H1 (cell line): ENCODE data around the gene NEO1. TPM values are rescaled to one million over a fixed set of nuclear protein-coding genes. Genes with fewer than 3 reads are reported as not detected.

Experiments used
- CTCF ChIA-PET: fragments of 300-600 bp; sonication (Branson Sonifier 250); formaldehyde crosslinking; loops from one replicate; lab custom pipeline; 2021; ENCODE audit not compliant: partially characterized antibody; lab: Charles Lee
- POLR2A ChIA-PET: fragments of 300-600 bp; sonication (Branson Sonifier 250); formaldehyde crosslinking; loops from one replicate; lab custom pipeline; 2021; ENCODE audit warnings: inconsistent platforms; ENCODE audit not compliant: partially characterized antibody; lab: Charles Lee
- DNase-seq, 2 experiments: peaks; one replicate each; pipeline versions ENCODE4 v3.0.0 to v3.0.0-alpha.2; 2010 to 2022; ENCODE audit warnings: low spot score in 2 of 2, low read depth in 1 of 2, mixed read lengths in 1 of 2
- FAIRE-seq: peaks from 2 replicates; lab custom pipeline; 2011; peaks lifted over from hg19 to GRCh38; lab: Jason Lieb, UNC
- H2AFZ ChIP-seq: 2 replicates; pipeline ENCODE4 v1.8.1; 2012; ENCODE audit warnings: low read length, inconsistent platforms
- H2AK5ac ChIP-seq: 2 replicates; pipeline ENCODE4 v1.6.1; 2013; ENCODE audit warnings: low read depth, low read length
- H2BK120ac ChIP-seq: replicated peaks from 2 replicates; pipeline ENCODE3; 2013; ENCODE audit warnings: low read depth, low read length, inconsistent platforms
- H2BK12ac ChIP-seq: 2 replicates; pipeline ENCODE4 v1.6.1; 2013; ENCODE audit warnings: low read depth, low read length
- H2BK15ac ChIP-seq: 2 replicates; pipeline ENCODE4 v1.6.1; 2013; ENCODE audit warnings: low read length
- H2BK20ac ChIP-seq: 2 replicates; pipeline ENCODE4 v1.6.1; 2013; ENCODE audit warnings: low read length
- H2BK5ac ChIP-seq: 2 replicates; pipeline ENCODE4 v1.6.1; 2013; ENCODE audit warnings: low read depth, low read length
- H3K14ac ChIP-seq: 2 replicates; pipeline ENCODE4 v1.6.1; 2013; ENCODE audit warnings: inconsistent platforms; ENCODE audit not compliant: insufficient read length
- H3K18ac ChIP-seq: 2 replicates; pipeline ENCODE4 v1.6.1; 2013; ENCODE audit warnings: low read length; ENCODE audit errors: extremely low read depth
- H3K23ac ChIP-seq: 2 replicates; pipeline ENCODE4 v1.6.1; 2013; ENCODE audit warnings: inconsistent platforms; ENCODE audit not compliant: insufficient read length
- H3K23me2 ChIP-seq: 2 replicates; pipeline ENCODE4 v1.6.1; 2013; ENCODE audit warnings: low read depth, low read length
- H3K27ac ChIP-seq: 2 replicates; pipeline ENCODE4 v1.6.1; 2011; ENCODE audit warnings: low read depth, low read length, inconsistent platforms
- H3K27me3 ChIP-seq, 4 experiments: replicated peaks in 1 of 4; 1 replicate in 1 of 4; 2 replicates in 3 of 4; pipeline versions ENCODE4 v1.6.1 to v1.8.1; 2011 to 2013; ENCODE audit warnings: low read length in 3 of 4, mild to moderate bottlenecking in 3 of 4, inconsistent platforms in 2 of 4, mixed read lengths in 2 of 4, moderate library complexity in 1 of 4; ENCODE audit not compliant: control insufficient read depth in 3 of 4, insufficient read depth in 3 of 4; ENCODE audit errors: extremely low read depth in 1 of 4
- H3K36me3 ChIP-seq, 4 experiments: 2 replicates each; pipeline versions ENCODE4 v1.6.1 to v1.8.1; 2011 to 2013; ENCODE audit warnings: mild to moderate bottlenecking in 4 of 4, low read length in 3 of 4, moderate library complexity in 2 of 4, control low read depth in 1 of 4, inconsistent platforms in 1 of 4; ENCODE audit not compliant: insufficient read depth in 4 of 4, control insufficient read depth in 2 of 4
- H3K4ac ChIP-seq: replicated peaks from 2 replicates; pipeline ENCODE3; 2013; ENCODE audit warnings: low read length, low read depth, mixed read lengths, inconsistent platforms; ENCODE audit not compliant: insufficient read length
- H3K4me1 ChIP-seq, 4 experiments: replicated peaks in 1 of 4; 1 replicate in 1 of 4; 2 replicates in 3 of 4; pipeline versions ENCODE4 v1.6.1 to v1.8.1; 2011 to 2013; ENCODE audit warnings: low read length in 3 of 4, inconsistent platforms in 2 of 4, mixed read lengths in 1 of 4; ENCODE audit not compliant: insufficient read depth in 4 of 4, control insufficient read depth in 3 of 4
- H3K4me2 ChIP-seq, 2 experiments: 2 replicates each; pipeline versions ENCODE4 v1.6.1 to v1.8.1; 2011 to 2013; ENCODE audit warnings: low read depth in 2 of 2, low read length in 2 of 2, control low read depth in 1 of 2, inconsistent platforms in 1 of 2, mild to moderate bottlenecking in 1 of 2; ENCODE audit not compliant: insufficient read depth in 1 of 2
- H3K4me3 ChIP-seq, 4 experiments: fragments of 200-600, 300-600 bp in 1 of 4; sonication (generic), shearing (Covaris generic), sonication (Bioruptor Twin) in 1 of 4; 2 replicates each; pipeline versions ENCODE4 v1.5.1 to v1.8.1; 2011 to 2016; ENCODE audit warnings: low read length in 4 of 4, low read depth in 3 of 4, control low read depth in 2 of 4, inconsistent platforms in 2 of 4, mild to moderate bottlenecking in 2 of 4, mixed read lengths in 1 of 4, moderate library complexity in 1 of 4; ENCODE audit not compliant: insufficient read depth in 2 of 4; ENCODE audit errors: extremely low read depth in 1 of 4
- H3K56ac ChIP-seq: replicated peaks from 2 replicates; pipeline ENCODE3; 2013; ENCODE audit warnings: low read depth, mild to moderate bottlenecking, mixed read lengths, low read length, inconsistent platforms; ENCODE audit not compliant: insufficient read length
- H3K79me1 ChIP-seq: 2 replicates; pipeline ENCODE4 v1.6.1; 2013; ENCODE audit warnings: low read depth, low read length, control low read depth
- H3K79me2 ChIP-seq, 2 experiments: 2 replicates each; pipeline versions ENCODE4 v1.6.1 to v1.8.1; 2012 to 2013; ENCODE audit warnings: low read length in 2 of 2, mild to moderate bottlenecking in 2 of 2, inconsistent platforms in 1 of 2; ENCODE audit not compliant: insufficient read depth in 2 of 2, control insufficient read depth in 1 of 2
- H3K9ac ChIP-seq, 4 experiments: replicated peaks in 1 of 4; 1 replicate in 1 of 4; 2 replicates in 3 of 4; pipeline versions ENCODE4 v1.6.1 to v1.8.1; 2011 to 2013; ENCODE audit warnings: low read depth in 3 of 4, low read length in 3 of 4, control low read depth in 2 of 4, mild to moderate bottlenecking in 2 of 4, moderate library complexity in 2 of 4, inconsistent platforms in 1 of 4; ENCODE audit errors: extremely low read depth in 1 of 4
- H3K9me3 ChIP-seq, 2 experiments: 2 replicates each; pipeline versions ENCODE4 v1.6.1 to v1.8.1; 2012 to 2013; ENCODE audit warnings: mild to moderate bottlenecking in 2 of 2, moderate library complexity in 2 of 2, control low read depth in 1 of 2, inconsistent platforms in 1 of 2, low read depth in 1 of 2, low read length in 1 of 2, mixed read lengths in 1 of 2; ENCODE audit not compliant: insufficient read depth in 2 of 2
- H4K20me1 ChIP-seq, 2 experiments: replicated peaks in 1 of 2; 2 replicates each; pipeline versions ENCODE3 to v1.8.1; 2011 to 2013; ENCODE audit warnings: inconsistent platforms in 2 of 2, low read length in 2 of 2, mild to moderate bottlenecking in 1 of 2; ENCODE audit not compliant: insufficient read depth in 2 of 2, control insufficient read depth in 1 of 2
- H4K5ac ChIP-seq: 2 replicates; pipeline ENCODE4 v1.6.1; 2013; ENCODE audit warnings: low read length, low read depth, mixed read lengths, inconsistent platforms; ENCODE audit not compliant: insufficient read length
- H4K8ac ChIP-seq: 2 replicates; pipeline ENCODE4 v1.8.0; 2013; ENCODE audit warnings: mild to moderate bottlenecking, moderate library complexity, low read length, inconsistent platforms; ENCODE audit not compliant: insufficient read depth; ENCODE audit errors: extremely low read depth
- H4K91ac ChIP-seq: replicated peaks from 2 replicates; pipeline ENCODE3; 2013; ENCODE audit warnings: low read length, mixed read lengths, inconsistent platforms; ENCODE audit not compliant: insufficient read length
- NRF1 ChIP-seq: IDR thresholded peaks from 2 replicates; pipeline ENCODE4 v1.6.1; 2011; ENCODE audit warnings: mild to moderate bottlenecking, low read depth, low read length, improper control_type of control experiment
- WGBS, 2 experiments: shearing (Covaris generic) in 1 of 2; methylation state at CpG; one replicate each; pipeline versions ENCODE4 v1.1.6 to v1.1.7; 2013 to 2015; ENCODE audit warnings: low lambda C conversion rate in 2 of 2, mixed read lengths in 2 of 2, inconsistent platforms in 1 of 2, low coverage in 1 of 2, missing lambda C conversion rate in 1 of 2; ENCODE audit not compliant: insufficient replicate concordance in 2 of 2, insufficient coverage in 1 of 2, insufficient read length in 1 of 2; ENCODE audit errors: extremely low coverage in 1 of 2, missing lambda C conversion rate in 1 of 2; 5-methylcytosine and 5-hydroxymethylcytosine counted together
- polyA plus RNA-seq, 7 experiments: library from polyadenylated mRNA; depleted of rRNA in 3 of 7; stranded (reverse) in 5 of 7; unstranded in 2 of 7; fragments of >200 nt in 5 of 7; fragments of 200-250 nt in 2 of 7; gene quantifications; 1 replicate in 5 of 7; 2 replicates in 1 of 7; 4 replicates in 1 of 7; pipeline versions ENCODE4 v1.2.1 to v1.2.3, GENCODE V29; 2011 to 2013; ENCODE audit warnings: missing spikeins in 2 of 7, mixed read lengths in 2 of 7
- total RNA-seq: library from RNA; stranded (reverse); fragmentation: NEBNext Ultra II Directional; extraction: Animal tissue kit (Norgen Biotek cat#: 25700); gene quantifications from 2 replicates; pipeline ENCODE4 v1.2.1, GENCODE V29; 2021

NEO1 gene
- total and polyA plus RNA-seq, 2 of the 8 experiments (the other 6 are each of a cell fraction or from before 2014, with no cell fraction given): 36.0 to 51.0 TPM

GRCh38 chr15:73006523-73006922, 45.7 kb upstream of the NEO1 start:
- Histone ChIP-seq H4K20me1 (no peaks in the 10 kb centered on the region), H3K56ac (no peak overlapping the region), H3K23ac (no peak overlapping the region), H3K4me1 (no peaks in the 10 kb centered on the region; a peak in 2 of 7 replicates), H3K18ac (no peak overlapping the region), H3K27ac (no peak overlapping the region), H4K5ac (no peak overlapping the region), H3K79me1 (no peaks in the 10 kb centered on the region), H2AFZ (no peak overlapping the region), H3K9me3 (no peaks in the 10 kb centered on the region), H2BK5ac (no peak overlapping the region), H3K27me3 (no peaks in the 10 kb centered on the region), H3K79me2 (no peaks in the 10 kb centered on the region), H2BK120ac (no peak overlapping the region), H2BK12ac (no peak overlapping the region), H3K4me2 (no peak overlapping the region), H2BK20ac (no peak overlapping the region), H4K91ac (no peak overlapping the region), H2BK15ac (no peak overlapping the region), H4K8ac (no peak overlapping the region), H3K4ac (no peak overlapping the region), H3K4me3 (no peak overlapping the region), H2AK5ac (no peak overlapping the region), H3K9ac (no peak overlapping the region), H3K14ac (no peak overlapping the region), H3K36me3 (no peaks in the 10 kb centered on the region), H3K23me2 (no peaks in the 10 kb centered on the region)
- ChIA-PET POLR2A (no interaction called here), CTCF (interaction anchor here (1.1 kb wide), 1 partner anchor 9 kb away, joined by 5 read pairs; no protein-coding TSS in a partner anchor)
- no peak for DNase-seq
- FAIRE-seq: no peak
- WGBS, 2 experiments: 94% methylated on average over 1 of the region's 1 CpG; no CpG with 5 or more reads in 1 of the 2 experiments
- TF ChIP-seq NRF1: no peak
